Glomerular visceral epithelial cell (primary cell): ENCODE data around the gene GOLGA6L10.
"Not testable (repeated sequence)": the region's sequence is repeated elsewhere in the genome, so short reads cannot be mapped to it uniquely, and the experiment has no call there.

Source experiments
- DNase-seq: peaks from one replicate; pipeline ENCODE4 v3.0.0-alpha.2; 2016; ENCODE audit errors: extremely low spot score

GOLGA6L10 gene

DNA sequence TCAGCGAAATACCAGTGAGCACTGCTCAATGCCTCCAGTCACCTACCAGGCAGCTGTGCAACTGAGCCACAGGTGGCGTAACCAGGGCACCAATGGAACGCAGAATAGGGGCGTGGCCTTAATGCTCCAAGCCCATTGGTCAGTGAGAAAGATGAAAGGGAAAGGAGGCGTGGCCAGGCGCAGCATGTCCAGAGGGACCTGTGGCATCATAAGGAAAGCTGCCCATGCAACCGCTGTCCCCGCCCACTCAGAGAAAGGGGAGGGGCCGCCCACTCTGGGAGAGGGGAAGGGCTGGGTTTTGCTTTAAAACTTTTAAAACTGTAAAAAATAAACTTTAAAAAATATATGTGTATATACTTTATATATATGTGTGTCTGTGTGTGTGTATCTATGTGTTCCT lies at the start of gene GOLGA6L10:
Gene GOLGA6L10, minus strand, starts transcription at position 101 of the 400 bp plus-strand sequence. Its CDS starts 100 bp downstream, at position 1.
- not testable (repeated sequence) for DNase-seq

DNA sequence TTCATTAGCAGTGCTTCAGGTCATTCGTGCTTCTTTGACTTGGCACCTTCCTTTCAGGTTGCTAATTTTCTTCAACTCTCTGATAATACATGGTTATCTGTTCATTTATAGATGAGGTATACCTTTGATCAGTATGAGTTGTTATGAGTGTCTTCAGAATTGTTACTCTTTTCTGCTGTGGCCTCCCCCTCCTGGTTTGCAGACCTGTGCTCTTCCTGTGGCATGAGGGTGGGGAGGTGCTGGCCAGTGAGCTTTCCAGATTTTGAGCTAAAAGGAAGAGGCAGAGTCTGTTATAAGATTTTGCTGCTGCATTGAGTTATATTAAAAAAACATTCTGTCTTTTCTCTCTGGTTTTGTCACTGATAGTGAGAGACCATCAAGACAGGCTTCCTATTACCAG lies 49.5 kb upstream of the GOLGA6L10 start:
- no peak for DNase-seq

- no peak for DNase-seq
Measured at GRCh38 chr15:82397817-82398216, 48.5 kb upstream of the GOLGA6L10 start.

GRCh38 chr15:82395788-82396187 lies 46.5 kb upstream of the GOLGA6L10 start:
- DNase-seq, result peak; percentile 6

GRCh38 chr15:82393671-82394070 lies 44.4 kb upstream of the GOLGA6L10 start:
- peak; percentile 89 for DNase-seq

DNA sequence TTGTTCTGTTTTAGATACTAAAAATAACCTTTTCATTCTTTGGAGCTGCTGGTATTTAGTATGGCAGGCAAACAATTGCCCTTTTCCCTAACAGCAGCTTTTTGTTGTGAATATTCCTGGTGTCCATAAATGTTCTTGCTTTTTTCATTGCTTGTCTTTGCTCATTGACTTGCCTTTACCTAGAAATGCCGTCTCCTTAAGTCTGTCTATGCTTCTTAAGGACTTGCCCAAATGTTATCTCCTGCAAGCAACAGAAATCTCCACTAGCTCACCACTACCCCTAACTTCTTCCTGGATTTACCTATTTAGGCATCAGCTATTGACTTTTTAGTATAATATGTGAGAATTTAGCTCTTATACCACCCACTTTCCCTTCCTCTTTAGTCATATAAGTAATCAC lies 42.8 kb upstream of the GOLGA6L10 start:
- DNase-seq, result not testable (repeated sequence)

GRCh38 chr15:82390152-82390551 lies 40.9 kb upstream of the GOLGA6L10 start:
- DNase-seq, result not testable (repeated sequence)

GRCh38 chr15:82387209-82387608 lies 37.9 kb upstream of the GOLGA6L10 start:
- not testable (repeated sequence) for DNase-seq

GRCh38 chr15:82381330-82381955 lies 32.2 kb upstream of the GOLGA6L10 start:
- DNase-seq, result not testable (repeated sequence)

DNA sequence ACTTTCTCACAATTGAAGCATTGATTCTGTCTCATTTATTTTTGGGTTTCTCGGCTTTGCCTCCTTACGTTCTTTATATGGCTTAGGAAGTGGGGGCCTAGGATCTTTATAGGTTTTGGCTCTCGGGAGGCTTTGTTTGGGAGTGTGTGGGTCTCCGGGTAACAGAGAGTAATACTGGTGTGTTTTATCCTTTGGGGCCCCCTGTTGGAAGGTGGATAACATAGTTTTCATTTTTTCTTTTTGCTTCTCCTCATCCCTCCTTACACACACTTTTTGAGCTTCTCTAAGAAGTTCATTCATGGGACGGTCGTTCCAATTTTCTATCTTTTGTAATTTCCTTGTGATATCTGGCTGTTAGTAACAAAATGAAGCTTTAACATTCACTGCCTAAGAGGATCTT lies 30.3 kb upstream of the GOLGA6L10 start:
- DNase-seq, result not testable (repeated sequence)

DNA sequence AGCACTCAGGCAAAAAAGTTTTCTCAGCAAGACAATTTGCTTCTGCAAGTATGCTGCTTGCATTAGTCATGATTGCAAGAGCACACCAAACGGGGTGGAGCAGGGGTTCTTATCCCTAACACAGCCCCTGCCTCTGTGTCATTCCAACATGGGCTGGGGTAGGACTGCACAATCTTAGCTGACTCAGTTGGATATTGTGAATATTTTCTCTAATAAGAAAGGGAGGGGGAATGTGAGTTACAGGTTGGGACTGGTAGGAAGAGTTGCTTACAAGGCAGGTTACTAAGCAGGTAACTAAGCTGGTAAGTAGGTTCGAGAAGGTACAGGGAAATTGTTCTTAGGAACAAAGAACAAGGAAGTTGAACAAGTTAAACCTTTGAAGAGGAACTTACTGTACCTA lies 24.4 kb upstream of the GOLGA6L10 start:
- not testable (repeated sequence) for DNase-seq

DNA sequence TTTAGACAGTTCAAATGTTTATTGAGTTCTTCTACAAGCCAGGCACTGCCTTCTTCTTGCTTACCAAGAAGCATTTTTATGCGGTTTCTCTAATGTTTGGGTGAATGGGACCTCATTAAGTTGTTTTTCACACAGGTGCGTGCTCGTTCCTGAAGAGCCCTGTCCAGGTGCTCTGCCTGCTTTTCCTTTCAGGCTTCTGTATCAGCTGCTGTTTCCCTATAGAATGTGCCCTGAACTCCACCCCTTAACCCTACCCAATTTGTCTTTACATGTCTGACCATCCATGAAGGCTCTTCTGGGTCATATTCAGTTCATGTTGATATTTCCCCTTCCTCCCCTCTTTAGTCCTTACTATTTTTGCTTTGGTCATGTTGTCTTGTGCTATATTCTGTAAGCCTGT lies 22.4 kb upstream of the GOLGA6L10 start:
- DNase-seq, result no peak

DNA sequence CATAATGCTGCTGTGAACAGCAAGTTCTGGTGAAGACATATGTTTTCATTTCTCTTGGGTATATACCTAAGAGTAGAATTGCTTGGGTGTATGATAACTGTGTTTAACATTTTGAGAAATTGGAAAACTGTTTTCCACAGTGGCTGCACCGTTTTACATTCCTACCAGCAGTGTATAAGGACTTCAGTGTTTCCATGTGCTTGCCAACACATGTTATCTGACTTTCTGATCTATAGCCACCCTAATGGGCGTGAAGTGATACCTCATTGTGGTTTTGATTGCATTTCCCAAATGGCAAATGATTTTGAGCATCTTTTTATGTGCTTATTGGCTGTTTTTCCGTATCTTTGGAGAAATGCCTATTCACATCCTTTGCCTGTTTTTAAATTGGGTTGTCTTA lies 18.5 kb upstream of the GOLGA6L10 start:
- not testable (repeated sequence) for DNase-seq

DNA sequence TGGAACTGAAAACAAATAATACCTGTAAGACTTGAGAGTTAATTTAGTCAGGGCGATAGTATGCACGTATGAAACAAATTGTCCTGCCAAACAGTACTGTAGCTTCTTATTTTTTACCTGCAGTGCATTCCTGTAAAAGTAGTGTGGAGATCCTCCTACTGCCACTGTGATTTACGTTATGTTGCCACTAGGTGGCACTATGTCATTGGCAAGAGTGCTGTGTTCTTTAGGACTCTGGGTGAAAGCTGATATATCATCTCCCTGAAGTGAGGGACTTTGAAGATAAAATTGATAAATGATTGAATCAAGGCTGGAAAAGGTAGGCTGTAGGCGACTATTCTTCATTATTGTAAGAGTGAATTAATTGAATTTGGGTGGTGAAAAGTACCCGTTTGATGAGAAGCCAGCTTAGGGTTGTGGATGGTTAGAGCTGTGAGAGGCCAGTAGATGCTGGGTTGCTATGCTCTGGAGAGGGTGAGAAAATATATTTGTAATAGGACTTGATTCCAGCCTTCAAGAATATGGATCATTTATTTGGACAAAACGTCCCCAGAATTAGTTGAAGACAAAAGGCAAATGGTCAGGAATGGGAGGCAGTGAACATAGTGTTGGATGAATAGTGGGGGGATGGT lies 16.5 kb upstream of the GOLGA6L10 start:
- DNase-seq, result not testable (repeated sequence)

DNA sequence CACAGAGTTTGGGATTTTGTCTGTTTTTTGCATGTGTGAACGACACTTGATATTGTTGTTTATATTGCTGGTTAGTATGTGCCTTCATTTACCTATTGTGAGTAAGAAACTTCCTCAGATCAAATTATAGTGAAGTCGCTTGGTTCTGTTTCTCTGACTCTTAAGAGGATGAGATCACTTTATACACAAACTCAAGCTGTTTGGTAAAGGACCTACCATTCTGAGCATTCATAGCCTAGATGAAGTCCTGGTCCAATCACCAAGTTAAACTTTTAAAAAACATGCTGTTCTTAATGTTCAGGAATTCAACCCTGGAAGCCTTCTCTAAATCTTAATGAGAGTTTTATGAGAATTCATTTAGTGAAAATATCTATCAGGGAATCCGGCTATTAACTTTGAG lies 15.3 kb upstream of the GOLGA6L10 start:
- not testable (repeated sequence) for DNase-seq

DNA sequence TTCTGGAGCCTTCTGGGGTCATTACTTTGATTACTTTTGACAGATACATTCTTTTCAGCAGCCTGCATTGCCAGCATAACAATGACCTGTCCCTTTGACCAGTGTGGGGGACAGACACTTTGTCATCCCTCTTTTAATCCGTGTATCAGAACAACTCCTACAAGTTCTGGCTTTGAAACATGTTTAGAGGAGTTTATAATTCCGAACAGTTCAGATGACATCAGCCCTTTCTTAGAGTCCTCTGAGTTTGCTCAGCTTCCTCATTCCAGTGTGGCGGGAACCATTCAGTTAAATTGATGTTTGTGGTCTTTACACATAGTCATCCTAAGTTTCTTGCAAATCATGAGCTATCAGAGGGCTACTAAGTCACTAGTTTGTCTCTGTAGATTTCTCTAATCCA lies 13.5 kb upstream of the GOLGA6L10 start:
- DNase-seq, result not testable (repeated sequence)

GRCh38 chr15:82360618-82361017 lies 11.3 kb upstream of the GOLGA6L10 start:
- not testable (repeated sequence) for DNase-seq

DNA sequence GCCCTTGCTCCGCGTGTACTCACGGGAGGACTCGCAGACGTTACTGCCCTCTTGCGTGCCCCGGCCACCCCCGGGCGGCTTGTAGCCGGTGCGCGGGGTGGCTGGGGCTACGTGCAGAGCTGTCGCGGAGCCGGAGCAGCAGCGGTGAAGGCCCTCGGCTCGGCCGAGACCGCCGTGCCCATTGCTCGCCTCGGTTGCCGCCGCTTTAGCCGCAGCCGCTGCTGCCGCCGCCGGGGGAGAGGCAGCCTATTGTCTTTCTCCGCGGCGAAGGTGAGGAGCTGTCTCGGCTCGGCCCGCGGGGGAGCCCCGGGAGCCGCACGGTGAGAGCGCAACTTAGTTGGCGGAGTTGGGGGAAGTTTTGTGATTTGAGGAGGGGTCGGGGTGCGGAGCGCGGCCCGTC lies 5.8 kb upstream of the GOLGA6L10 start:
- DNase-seq, result not testable (repeated sequence)

DNA sequence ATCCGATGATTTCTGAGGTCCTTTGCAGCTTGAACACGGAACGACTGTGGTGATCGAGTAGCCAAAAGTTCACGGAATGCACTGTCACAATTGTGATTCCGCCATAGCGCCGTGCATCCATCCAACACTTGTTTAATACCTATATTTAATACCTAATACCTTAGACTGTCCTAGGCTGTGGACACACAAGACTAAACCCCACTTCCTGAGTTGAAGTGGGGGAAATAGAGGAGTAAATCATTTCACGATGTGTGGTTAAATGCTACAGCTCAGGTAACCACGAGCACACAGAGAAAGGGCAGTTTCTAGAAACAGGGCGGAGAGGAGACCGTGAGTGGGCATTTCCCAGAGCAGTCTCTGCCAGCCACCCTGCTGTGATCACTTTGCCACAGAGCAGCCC lies 5.3 kb upstream of the GOLGA6L10 start:
- DNase-seq, result not testable (repeated sequence)

DNA sequence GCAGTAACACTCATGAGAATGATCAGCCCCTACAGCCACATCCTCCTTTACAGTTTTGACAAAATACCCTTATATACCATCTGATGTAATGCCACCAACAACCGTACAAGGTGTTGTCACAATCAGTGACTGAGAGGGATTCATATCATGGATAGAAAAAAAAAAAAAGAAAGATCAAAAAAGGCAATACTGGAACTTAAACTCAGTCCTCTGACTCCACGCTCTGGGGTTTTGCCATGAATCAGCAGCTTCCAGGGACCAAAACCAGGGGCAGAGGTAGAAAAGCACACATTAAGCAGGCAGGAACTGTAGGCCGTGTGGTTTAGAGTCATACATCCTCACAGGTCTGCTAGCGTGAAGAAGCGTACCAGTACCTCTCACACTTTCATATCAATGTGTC lies 1.6 kb downstream of the GOLGA6L10 start:
- DNase-seq, result not testable (repeated sequence)

GRCh38 chr15:82345176-82345575 lies 4.1 kb downstream of the GOLGA6L10 start:
- not testable (repeated sequence) for DNase-seq

DNA sequence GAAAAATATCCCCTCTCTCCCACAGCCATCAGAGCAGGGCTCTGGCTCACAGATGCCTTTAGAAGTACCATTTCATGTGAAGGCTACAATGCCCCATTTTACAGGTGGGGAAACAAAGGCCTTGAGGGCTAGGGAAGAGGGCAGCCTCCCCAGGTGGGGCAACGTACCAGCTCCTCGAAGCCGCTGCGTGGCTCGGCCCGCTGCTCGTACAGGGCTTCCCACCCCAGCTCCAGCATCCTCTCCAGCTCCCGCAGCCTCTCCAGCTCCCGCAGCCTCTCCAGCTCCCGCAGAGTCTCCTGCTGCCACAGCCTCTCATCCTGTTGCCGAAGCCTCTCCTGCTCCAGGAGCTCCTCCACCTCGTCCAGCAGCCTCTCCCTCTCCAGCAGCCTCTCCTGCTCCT lies 4.9 kb downstream of the GOLGA6L10 start:
- not testable (repeated sequence) for DNase-seq

DNA sequence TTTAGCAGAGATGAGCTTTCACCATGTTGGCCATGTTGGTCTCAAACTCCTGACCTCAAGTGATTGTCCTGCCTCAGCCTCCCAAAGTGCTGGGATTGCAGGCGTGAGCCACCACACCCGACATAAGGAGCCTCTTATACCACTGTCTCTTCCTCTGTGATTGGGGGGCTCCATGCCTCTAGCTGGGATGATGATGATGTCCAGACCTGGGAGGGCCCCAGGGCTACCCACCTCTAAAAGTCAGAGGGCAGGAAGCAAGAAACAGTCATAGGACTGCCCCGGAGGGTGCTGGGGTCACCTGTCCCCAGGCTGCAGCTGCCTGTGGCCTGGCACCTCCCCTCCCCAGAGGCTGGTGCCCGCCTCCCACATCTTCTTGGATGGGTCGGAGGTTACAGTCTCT lies 5.4 kb downstream of the GOLGA6L10 start:
- not testable (repeated sequence) for DNase-seq
